ENCODE measurements around the gene C19orf67.

DNA sequence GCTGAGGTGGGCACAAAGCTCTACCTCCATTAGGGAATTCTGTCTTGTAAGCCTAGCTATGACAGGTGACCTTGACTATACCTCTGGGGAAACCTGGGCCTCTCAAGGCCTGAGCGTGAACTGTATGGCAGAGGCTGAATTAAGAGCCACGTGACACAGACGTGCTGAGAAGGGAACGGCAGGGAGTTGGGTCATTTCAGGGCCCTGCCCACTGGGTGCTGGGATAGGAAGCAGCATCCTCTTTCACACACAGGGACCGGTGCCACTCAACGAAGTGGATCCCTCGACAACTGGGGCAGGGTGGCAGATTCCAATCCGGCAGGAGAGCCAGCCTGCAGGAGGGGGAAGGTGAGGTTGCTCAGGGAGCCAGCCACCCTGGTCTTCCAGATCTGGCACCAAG, 41.6 kb upstream of the C19orf67 start:
- no peak for TF ChIP-seq EZH2 (IDR thresholded peaks at IDR 0.05; ENCODE audit: low read length)
- TF ChIP-seq, protein P1, sequence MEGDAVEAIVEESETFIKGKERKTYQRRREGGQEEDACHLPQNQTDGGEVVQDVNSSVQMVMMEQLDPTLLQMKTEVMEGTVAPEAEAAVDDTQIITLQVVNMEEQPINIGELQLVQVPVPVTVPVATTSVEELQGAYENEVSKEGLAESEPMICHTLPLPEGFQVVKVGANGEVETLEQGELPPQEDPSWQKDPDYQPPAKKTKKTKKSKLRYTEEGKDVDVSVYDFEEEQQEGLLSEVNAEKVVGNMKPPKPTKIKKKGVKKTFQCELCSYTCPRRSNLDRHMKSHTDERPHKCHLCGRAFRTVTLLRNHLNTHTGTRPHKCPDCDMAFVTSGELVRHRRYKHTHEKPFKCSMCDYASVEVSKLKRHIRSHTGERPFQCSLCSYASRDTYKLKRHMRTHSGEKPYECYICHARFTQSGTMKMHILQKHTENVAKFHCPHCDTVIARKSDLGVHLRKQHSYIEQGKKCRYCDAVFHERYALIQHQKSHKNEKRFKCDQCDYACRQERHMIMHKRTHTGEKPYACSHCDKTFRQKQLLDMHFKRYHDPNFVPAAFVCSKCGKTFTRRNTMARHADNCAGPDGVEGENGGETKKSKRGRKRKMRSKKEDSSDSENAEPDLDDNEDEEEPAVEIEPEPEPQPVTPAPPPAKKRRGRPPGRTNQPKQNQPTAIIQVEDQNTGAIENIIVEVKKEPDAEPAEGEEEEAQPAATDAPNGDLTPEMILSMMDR (optimal IDR thresholded peaks at IDR 0.05 in 1 of 3, IDR thresholded peaks at IDR 0.05 in 1 of 3, conservative IDR thresholded peaks at IDR 0.05 in 1 of 3; ENCODE audit: extremely low read depth in 1 of 3, insufficient read depth in 2 of 3, low read length in 3 of 3), result no peak

Measured in keratinocyte (primary cell).